Retinal pigment epithelial cell (primary cell): Measurements from ENCODE around the gene PIP5K1B.

Experiments used
- DNase-seq: peaks from one replicate; pipeline ENCODE4 v3.0.0-alpha.2; 2010; ENCODE audit warnings: low read depth
- H3K4me3 ChIP-seq: 2 replicates; pipeline ENCODE4 v1.5.1; 2011; ENCODE audit warnings: mild to moderate bottlenecking, low read length, control low read depth, moderate library complexity
- CTCF ChIP-seq: conservative IDR thresholded peaks from 2 replicates; pipeline ENCODE4 v1.5.1; 2011; ENCODE audit warnings: low read depth, low read length, control low read depth, inconsistent platforms

PIP5K1B gene

GRCh38 chr9:69013382-69013727 lies 308.3 kb downstream of the PIP5K1B start:
- no peak overlapping the region for H3K4me3 ChIP-seq
- TF ChIP-seq CTCF = no peak
- no peak for DNase-seq

DNA sequence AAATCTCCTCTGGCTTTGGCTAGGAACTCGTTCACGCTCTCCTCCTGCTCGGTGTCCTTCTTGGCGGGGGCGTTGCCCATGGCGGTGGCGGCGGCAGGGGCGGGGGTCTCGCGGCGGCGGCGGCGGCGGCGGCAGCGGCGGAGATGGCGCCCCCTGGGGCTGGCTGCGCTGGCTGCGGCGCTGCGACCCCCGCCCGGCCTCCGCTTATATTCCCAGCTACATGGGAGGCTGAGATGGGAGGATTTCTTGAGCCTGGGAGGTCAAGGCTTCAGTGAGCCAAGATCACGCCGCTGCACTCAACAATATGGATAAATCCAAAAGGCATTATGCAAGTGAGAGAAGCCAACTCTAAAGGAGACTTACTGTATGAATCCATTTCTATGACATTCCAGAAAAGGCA lies 309.0 kb downstream of the PIP5K1B start, which contains the start of gene PRKACG:
TSS of gene PRKACG (minus strand) at position 101 of the 400 bp plus-strand sequence. CDS start at position 80, 21 bp downstream.
- TF ChIP-seq CTCF = no peak
- H3K4me3 ChIP-seq = no peak within 1 kb of the TSS

GRCh38 chr9:69016191-69017096 lies 311.4 kb downstream of the PIP5K1B start:
- DNase-seq = no peak
- H3K4me3 ChIP-seq = no peak overlapping the region
- no peak for TF ChIP-seq CTCF

More for the DNA sequence above, 309.0 kb downstream of the PIP5K1B start, which contains the start of gene PRKACG:
- DNase-seq = no peak

GRCh38 chr9:69018737-69019136 lies 313.7 kb downstream of the PIP5K1B start:
- H3K4me3 ChIP-seq = no peak overlapping the region
- no peak for DNase-seq
- no peak for TF ChIP-seq CTCF

DNA sequence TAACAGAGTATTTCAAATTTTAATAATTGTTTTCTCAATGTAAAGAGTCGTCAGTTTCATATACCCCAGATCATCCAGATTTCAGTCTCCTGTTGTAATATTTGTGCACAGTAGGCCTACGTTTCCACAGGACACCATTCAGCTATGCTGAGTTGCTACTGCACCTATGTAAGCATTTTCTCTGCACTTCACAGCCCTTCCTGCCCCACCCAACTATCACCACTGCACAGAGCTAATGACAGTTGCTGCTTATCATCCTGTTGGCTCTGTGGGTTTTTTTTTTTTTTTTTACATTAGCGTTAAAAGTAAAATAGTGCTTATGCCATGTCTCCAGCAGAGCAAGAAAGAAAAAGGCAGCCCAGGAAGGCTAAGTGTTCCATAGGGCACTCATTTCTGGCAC lies 314.8 kb downstream of the PIP5K1B start:
- no peak for DNase-seq
- no peak for TF ChIP-seq CTCF
- no peak overlapping the region for H3K4me3 ChIP-seq

DNA sequence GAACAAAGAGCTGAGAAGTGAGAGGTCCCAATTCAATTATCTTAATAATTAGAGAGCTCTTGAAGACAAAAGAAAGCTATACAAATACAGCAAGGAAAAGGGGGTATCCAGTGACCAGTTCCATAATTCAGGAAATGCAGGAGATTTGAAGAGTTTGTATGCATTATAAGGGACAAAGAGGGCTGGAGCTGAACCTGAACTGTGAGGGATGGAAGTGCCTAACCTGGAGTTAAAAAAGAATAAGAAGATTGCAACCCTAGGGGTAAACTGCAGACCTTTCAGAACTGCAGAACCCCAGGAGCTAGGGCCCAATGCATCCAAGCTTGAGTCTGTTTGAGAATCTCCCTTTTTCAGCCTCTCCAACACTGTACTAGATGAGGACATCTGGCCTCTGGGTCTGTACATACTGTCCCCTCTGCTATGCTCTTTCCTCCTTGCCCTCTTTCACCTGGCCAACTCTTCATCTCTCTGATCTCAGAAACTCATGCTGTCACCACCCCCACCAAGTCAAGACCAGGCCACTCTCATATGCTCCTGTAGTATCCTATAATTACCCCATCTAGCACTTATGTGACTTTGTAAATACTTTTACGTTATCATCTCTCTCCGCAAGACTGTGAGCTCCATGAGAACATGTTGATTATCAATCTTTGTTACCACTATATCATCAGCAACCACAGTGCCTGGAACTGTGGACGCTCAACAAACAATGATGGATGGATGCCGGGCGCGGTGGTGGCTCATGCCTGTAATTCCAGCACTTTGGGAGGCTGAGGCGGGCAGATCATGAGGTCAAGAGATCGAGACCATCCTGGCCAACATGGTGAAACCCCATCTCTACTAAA lies 315.5 kb downstream of the PIP5K1B start:
- no peak overlapping the region for H3K4me3 ChIP-seq
- no peak for TF ChIP-seq CTCF
- DNase-seq = no peak
